Fibroblast of peridontal ligament (primary cell): ENCODE data around the gene PRR14L.
A peak's percentile ranks its signal among the peaks of the same experiment; 100 is the strongest.
"Not testable (repeated sequence)": the region's sequence is repeated elsewhere in the genome, so short reads cannot be mapped to it uniquely, and the experiment has no call there.

Source experiments
- DNase-seq: peaks from one replicate; pipeline ENCODE4 v3.0.0-alpha.2; 2010; ENCODE audit errors: extremely low read depth

Gene PRR14L

DNA sequence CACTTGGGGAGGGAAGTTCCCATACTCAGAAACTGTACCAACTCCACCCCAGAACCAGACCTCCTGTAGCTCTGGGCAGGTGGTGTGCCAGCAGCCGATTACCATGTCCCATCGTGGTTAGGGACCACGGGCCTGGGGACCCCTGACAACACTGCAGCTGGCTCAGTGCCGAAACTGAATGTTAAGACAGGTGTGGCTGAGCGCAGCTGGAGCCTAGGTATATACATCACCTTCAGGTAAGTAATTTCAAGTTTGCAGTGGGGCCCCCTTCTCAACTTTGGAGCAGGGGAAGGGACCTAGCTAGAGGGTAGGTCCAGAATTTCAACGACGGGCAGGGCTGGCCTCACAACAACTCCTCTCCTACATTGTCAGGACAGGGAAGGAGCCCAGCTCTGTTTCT, 67.2 kb downstream of the PRR14L start:
- peak; percentile 5 for DNase-seq

DNA sequence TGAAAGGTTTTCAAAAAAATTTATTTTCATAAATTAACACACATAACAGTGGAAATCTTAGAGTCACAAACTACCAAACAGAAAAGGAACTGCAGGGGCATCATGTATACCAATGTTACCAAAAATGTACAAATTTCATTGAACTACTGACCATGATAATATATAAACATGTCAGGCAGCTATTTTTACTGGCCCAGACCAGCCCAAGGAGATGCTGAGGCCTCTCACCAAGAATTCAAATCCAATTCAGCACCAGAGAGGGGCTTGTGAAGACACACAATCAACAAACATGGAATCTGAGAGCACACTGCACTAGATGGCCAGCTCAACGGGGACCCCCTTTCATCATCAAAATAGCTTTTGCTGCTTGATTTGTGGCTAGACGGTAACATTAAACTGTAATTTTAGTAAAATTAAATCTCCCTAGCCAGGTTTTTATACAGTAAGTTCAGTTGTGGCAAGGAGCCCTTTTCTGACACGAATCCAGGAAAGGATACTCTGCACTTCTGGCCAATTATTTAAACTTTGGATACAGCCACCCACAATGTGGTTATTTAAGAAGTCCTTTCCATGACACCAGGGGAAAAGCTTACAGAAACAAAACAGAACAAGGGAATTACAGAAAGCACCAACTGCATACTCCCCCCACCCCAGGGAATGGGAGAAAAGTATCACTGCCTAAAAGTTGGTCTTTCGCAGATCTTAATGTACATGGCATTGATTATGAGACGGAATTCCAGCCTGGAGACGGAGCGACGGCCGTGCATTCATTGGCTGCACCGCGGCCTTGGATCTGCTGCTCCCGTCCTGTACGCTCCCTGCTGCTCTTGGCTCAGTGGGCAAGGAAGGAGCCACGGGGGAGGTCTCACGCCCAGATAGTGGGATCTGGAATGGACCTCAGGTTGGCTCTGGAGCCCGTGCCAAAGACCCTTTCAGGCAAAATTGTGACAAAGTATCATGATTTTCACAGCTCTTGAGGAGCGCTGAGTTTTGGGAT, 68.3 kb downstream of the PRR14L start:
- DNase-seq: peak; percentile 81

GRCh38 chr22:31680861-31681341, 69.0 kb downstream of the PRR14L start:
- peak; percentile 78 for DNase-seq

GRCh38 chr22:31678748-31679147, 71.2 kb downstream of the PRR14L start:
- DNase-seq: no peak

DNA sequence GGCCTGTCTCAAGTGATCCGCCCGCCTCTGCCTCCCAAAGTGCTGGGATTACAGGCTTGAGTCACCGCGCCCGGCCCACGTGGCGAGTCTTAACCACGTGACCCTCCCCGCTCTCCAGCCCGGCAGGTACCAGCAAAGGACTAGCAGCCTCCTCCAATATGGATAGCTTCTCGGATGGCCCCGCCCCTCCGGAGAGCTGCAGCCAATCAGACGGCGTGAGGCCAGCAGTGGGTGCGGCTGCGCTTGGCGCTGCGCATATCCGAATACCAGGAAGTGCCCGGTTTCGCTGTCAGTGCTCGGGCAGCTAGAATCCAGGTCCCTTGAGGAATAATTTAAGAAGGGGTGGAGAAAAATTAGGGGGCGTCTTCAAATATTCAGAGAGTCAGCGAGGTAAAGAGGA, 73.2 kb downstream of the PRR14L start:
- DNase-seq: peak; percentile 80

DNA sequence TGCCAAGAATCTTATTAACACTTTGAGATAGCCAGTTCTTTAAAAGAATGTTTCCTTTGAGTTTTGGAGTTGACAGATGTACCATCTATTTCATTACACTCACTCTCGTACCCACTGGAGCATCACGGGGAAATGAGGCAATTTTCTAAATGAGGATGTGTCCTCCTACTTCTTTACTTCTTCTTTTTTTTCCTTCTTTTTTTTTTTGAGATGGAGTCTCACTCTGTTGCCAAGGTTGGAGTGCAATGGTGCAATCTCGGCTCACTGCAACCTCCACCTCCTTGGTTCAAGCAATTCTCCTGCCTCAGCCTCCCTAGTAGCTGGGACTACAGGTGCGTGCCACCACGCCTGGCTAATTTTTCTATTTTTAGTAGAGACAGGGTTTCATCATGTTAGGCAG, 75.7 kb downstream of the PRR14L start:
- DNase-seq: not testable (repeated sequence)

- DNase-seq: not testable (repeated sequence)
Measured at GRCh38 chr22:31668849-31669248, 81.1 kb downstream of the PRR14L start.

DNA sequence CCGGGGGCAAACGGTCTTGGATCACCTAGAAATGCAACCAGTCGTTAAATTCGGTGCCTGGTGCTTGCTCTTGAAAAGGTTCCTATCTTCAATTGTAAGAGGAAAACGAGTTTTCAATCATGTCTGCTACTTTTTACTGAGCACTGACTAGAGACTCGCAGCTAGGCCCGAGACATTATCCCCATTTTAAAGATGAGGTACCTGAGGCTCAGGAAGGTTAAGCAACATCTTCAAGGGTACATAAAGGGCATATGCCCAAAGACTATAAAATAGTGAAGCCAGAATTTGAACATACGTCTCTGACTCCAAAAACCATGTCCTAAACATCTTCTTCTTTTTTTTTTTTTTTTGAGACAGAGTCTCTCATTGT, 87.3 kb downstream of the PRR14L start:
- DNase-seq: no peak

GRCh38 chr22:31661851-31662667, 87.9 kb downstream of the PRR14L start, which contains the start of gene PISD:
Gene PISD, minus strand, starts transcription at chr22:31662215. Its CDS starts 7 bp downstream, at chr22:31662208.
- peak; percentile 93 for DNase-seq

DNA sequence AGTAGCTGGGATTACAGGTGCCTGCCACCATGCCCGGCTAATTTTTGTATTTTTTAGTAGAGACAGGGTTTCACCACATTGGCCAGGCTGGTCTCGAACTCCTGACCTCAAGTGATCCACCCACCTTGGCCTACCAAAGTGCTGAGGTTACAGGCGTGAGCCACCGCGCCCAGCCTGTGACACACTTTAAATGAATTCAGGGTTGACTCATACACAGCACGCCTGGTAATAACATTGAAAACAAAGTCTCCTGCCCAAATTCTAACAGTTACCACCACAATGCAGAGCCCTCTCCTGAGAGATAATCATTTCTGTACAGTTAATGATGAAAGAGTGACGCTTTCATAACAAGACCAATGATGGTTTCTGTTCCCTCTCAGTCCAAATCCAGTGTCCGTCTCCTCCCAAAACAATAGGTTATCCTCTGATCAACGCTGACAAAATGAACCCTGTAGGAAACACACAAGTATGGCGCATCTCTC, 89.0 kb downstream of the PRR14L start:
- DNase-seq: peak; percentile 64

GRCh38 chr22:31659246-31659645, 90.7 kb downstream of the PRR14L start:
- no peak for DNase-seq

DNA sequence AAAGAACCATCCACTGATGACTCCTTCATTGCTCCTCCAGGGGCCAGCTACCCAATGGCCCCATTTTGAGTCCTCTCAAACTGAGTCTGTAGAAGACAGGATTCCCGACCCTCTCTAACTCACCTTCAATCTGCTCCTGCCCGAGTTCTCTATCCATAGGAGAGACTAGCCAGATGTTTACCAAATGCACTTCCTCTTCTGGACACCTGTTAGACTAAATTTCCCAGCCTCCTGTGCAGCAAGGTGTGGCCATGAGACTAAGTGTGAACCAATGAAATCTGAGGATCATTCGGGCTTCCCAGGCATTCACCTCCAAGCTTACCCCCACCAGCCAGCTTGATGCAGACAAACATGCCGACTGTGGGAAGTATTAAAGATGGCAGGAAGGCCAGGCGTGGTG, 95.5 kb downstream of the PRR14L start:
- DNase-seq: no peak

- no peak for DNase-seq
Measured at GRCh38 chr22:31653944-31654343, 96.0 kb downstream of the PRR14L start.

- no peak for DNase-seq
Measured at GRCh38 chr22:31652911-31653684, 96.8 kb downstream of the PRR14L start.

GRCh38 chr22:31652088-31652487, 97.8 kb downstream of the PRR14L start:
- DNase-seq: no peak

DNA sequence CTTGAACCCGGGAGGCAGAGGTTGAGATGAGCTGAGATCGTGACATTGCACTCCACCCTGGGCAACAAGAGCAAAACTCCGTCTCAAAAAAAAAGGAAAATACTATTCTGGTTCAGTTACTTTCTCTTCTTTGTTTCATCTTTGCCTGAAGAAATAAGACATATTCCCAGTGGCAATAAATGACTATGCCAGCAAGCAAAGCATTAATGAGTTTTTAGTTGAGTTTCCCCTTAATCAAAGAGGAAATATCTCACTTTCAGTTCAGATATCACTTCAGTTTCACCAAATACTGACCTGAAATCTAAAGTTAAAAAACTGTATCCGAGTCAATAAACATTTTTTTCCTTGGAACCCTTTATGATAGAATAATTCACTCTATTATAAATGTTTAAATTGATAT, 98.3 kb downstream of the PRR14L start:
- DNase-seq: no peak

- peak; percentile 65 for DNase-seq
Measured at GRCh38 chr22:31650391-31650790, 99.5 kb downstream of the PRR14L start.

GRCh38 chr22:31647523-31648320, 102.2 kb downstream of the PRR14L start:
- peak; percentile 55 for DNase-seq

GRCh38 chr22:31647066-31647465, 102.9 kb downstream of the PRR14L start:
- no peak for DNase-seq

- DNase-seq: peak; percentile 78
Measured at GRCh38 chr22:31646186-31647019, 103.5 kb downstream of the PRR14L start.
